Uterus (tissue), 2 donors: Measurements from ENCODE around the gene TCF12.

ENCODE experiments used
- CTCF ChIP-seq, 4 experiments: fragments of 200-600 bp in 2 of 4; fragments of 450-650 bp in 2 of 4; sonication (generic) in 2 of 4; IDR thresholded peaks; one replicate each; pipeline ENCODE4 v1.5.1; 2016 to 2019; ENCODE audit warnings: antibody characterized with exemption in 4 of 4, mild to moderate bottlenecking in 2 of 4, moderate library complexity in 1 of 4
- POLR2A ChIP-seq, 2 donors: fragments of 450-650 bp; IDR thresholded peaks; one replicate each; pipeline ENCODE4 v1.6.1; 2016; ENCODE audit warnings: antibody characterized with exemption in 2 of 2, mild to moderate bottlenecking in 1 of 2, moderate library complexity in 1 of 2

- no peak for TF ChIP-seq CTCF (IDR thresholded peaks at IDR 0.05)
- TF ChIP-seq POLR2A (IDR thresholded peaks at IDR 0.05), result no peak
Measured at GRCh38 chr15:57235186-57235585, 316.7 kb downstream of the TCF12 start.
